Tibial nerve (tissue), 4 donors: ENCODE measurements around the gene ZNF324.

ENCODE experiments used
- CTCF ChIP-seq, 5 experiments: fragments of 200-600 bp in 3 of 5; fragments of 450-650 bp in 2 of 5; sonication (generic) in 3 of 5; IDR thresholded peaks; one replicate each; pipeline ENCODE4 v1.5.1; 2016 to 2019; ENCODE audit warnings: antibody characterized with exemption in 5 of 5, mild to moderate bottlenecking in 3 of 5, moderate library complexity in 2 of 5
- EP300 ChIP-seq, 2 donors: sonication (generic); formaldehyde crosslinking; IDR thresholded peaks; one replicate each; pipeline ENCODE4 v1.6.1; 2017; ENCODE audit warnings: antibody characterized with exemption in 2 of 2, mild to moderate bottlenecking in 1 of 2
- POLR2A ChIP-seq, 2 donors: fragments of 450-650 bp; IDR thresholded peaks; one replicate each; pipeline ENCODE4 v1.6.1; 2017; ENCODE audit warnings: antibody characterized with exemption in 2 of 2, mild to moderate bottlenecking in 2 of 2, moderate library complexity in 2 of 2

- TF ChIP-seq POLR2A (IDR thresholded peaks at IDR 0.05), result no peak
- no peak for TF ChIP-seq CTCF (IDR thresholded peaks at IDR 0.05)
- no peak for TF ChIP-seq EP300 (IDR thresholded peaks at IDR 0.05)
Measured at GRCh38 chr19:58513213-58513693, 46.4 kb downstream of the ZNF324 start.
